GM18520 (cell line): ENCODE measurements around the gene ARHGAP30.

Source experiments
- ATAC-seq: cut with Tn5 transposase; IDR thresholded peaks from one replicate; pipeline ENCODE4 v1.9.1; 2021; ENCODE audit not compliant: unreplicated experiment

ARHGAP30 gene

DNA sequence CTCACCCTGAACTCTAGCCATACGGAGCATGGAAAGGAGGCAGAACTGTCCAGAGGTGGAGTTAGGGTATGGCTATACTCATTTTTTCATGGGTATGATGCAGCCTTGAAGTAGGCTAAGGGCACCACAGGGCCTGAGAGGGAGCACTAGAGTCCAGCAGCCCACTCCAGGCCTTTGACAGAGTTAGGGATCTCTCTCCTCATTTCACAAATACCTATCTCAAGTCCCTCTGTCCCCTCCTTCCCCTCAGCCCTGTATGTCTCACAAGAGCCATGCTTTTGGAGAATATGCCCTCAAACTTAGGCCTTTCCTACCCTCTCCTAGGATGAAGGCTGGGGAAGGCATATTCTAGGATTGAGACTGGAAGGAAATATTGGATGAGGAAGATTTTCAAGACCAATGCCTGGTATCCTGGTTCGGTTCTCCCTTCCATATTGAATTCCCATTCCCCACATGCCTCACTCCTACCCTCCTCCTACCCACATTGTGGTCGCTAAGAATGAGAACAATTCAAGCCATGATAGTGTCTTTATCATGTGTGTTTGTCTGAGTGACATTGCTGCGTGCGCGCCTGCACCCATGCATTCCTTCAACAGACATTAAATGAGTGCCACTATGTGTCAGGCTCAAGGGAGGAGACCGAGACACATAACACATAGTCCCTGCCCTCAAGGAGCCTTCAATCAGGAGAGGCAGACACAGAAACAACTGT, 22.3 kb upstream of the ARHGAP30 start:
- no peak for ATAC-seq

DNA sequence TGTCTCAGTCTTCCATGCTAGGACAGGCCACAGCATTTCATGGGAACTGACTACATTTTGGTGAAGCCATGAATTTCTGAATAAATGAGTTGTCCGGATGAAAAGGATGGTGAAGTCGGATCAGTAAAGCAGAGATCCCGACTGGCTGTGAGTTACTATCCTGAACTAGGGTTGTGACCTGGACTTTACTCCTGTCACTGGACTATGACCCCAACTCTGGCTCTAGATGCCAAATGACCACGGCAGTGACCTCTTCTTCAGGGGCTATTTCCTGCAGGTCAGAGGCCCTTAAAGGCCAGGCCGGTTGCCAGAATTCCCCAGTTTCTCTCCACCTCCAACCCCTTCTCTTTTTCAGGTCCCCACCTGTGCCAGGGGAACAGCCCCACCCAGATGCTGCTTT, 21.4 kb upstream of the ARHGAP30 start:
- ATAC-seq = no peak

DNA sequence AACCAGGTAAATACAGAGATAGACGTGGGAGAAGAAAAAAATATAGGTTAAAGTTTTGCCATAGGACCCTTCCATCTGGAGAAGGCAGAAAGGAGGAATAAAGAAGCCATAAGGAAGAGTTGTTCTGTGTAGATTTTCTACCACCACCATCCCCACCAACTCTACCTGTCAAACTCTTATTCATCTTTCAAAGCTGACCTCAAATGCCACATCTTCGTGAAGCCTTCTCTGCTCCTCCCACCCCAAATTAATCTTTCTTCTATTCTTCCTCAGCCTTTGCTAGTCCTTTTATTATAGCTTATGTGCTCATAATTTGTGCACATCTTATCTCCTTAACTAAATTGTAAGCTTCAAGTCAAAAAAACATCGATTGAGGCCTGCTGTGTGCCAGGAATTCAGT, 20.9 kb upstream of the ARHGAP30 start:
- ATAC-seq = no peak

DNA sequence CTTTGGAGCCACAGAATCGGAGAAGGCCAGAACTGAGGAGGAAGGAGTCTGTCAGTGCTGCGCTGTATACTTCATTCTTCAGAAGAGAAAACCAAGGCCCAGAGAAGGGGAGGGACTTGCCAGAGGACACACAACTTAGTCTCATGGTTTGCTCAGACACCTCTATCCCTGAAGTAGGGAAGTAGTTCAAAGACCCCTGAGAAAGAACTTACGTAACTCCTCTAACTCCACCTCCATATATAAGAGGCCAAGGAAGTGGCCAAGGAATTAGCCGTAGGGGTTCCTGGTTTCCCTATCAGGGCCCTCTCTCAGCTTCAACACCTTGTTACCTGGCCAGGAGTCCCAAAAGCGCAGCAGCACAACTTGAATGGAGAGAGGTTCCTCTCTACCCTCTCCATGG, 20.2 kb upstream of the ARHGAP30 start:
- no peak for ATAC-seq

DNA sequence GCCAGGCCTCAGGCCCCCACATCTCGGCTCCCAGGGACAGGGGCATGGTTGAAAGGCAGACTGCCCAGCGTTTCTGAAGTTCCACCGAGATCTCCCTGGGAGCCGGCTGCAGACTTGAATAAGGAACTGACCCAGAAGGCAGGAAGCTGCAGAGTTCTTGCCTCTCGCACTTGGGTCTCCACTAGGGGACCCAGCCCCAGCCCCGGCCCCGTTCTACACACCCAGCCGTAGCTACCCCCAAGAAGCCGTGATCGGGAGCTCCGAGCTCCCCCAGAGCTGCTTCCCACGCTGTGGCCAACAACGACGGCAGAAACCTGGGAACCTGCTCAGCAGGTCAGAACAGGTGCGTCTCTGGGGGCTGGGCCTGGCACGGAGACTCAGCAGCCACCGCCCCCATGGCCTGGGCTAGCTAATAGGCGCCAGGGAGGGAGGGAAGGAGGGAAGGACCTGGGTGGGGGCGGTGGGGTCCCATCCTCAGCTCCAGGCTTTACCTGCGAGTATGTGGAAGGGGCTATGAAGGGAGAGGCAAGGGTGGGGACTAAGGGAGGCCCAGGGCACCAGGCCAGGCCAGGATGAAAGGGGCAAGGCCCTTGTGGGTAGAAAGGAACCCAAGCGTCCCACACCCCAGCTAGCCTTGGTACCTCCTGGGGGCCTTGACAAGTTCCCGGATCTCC, 19.7 kb upstream of the ARHGAP30 start, which contains the start of gene NECTIN4:
Gene NECTIN4, minus strand, starts transcription at position 308 of the 674 bp plus-strand sequence. Its CDS starts 262 bp downstream, at position 46.
- no peak for ATAC-seq

DNA sequence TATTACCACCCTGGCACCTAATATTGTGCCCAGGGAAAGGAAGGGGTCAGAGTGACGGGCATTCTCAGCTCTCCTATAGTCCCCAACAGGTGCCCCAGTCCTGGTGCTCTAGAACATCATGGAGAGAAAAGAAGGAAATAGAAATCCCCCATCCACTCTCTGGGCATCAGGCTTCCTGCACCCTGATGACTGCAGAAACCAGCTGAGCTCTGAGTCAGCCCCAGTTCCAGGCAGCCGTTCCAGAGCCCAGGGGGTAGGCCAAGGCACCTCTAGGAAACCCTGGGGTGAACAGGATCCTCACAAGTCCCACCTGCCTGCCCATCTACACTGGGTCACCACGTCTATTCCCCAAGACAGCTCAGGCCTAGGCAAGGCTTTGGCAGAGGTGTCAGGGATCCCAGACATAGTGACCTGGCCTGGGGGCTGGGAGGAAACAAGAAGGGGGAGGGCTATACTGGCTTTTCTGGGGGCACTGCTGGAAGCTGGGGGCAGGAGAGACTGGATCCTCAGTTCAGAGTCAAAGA, 19.0 kb upstream of the ARHGAP30 start:
- no peak for ATAC-seq

DNA sequence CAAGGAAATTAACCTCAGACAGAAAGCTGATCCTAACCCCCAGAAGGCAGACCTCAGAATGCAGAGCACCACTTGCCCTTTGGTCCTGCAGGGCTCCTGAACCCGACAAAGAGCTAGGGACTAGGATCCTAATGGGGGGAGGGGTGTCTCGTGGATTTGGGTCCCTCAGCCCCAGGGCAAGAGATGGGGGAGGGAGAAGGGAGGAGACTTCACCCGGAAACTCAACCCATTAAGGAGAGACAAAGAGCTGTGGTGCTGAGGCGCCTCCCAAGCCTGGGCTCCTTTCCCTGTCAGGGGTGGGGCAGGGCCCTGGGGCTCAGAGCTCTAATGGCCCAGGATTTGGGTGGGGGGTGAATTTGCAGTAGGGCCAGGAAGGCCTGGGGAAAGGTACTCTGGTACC, 16.8 kb upstream of the ARHGAP30 start:
- ATAC-seq = no peak

DNA sequence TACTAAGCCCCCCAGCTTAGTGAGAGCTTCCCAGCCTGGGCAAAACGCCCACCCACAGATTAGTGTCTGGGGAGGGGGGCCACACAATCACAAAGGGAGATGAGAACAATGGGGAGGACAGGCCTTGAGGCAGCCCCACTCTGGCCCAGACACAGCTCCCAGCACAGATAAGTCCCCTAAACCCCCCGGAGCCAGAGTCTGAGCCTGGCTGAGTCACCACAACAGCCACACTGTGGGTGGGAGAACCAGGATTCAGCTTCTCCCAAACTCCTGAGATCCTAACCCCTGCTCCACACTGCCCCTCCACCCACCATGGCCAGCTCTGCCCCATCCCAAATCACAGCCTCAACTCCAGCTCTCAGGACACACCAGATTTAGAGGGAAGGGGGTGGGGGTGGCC, 15.5 kb upstream of the ARHGAP30 start:
- no peak for ATAC-seq

DNA sequence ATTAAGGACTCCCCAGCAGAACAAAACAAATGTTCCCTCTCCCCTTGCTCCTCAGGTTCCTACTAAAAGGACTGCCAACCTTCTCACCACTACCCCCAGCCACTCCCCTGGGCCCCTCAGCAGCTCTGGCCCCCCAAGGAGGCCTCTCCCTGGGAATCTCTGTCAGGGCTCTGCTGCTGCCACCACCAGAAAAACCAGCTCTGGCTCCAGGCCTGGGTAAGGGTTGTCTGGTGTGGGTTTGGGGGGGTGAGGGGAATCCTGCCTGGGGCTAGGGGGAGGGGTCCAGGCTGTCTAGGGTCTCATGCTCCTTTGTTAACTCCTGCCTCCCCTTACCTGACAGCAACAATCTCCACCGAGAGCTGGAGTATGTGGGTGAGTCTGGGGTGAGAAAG, 14.9 kb upstream of the ARHGAP30 start:
- ATAC-seq = no peak

DNA sequence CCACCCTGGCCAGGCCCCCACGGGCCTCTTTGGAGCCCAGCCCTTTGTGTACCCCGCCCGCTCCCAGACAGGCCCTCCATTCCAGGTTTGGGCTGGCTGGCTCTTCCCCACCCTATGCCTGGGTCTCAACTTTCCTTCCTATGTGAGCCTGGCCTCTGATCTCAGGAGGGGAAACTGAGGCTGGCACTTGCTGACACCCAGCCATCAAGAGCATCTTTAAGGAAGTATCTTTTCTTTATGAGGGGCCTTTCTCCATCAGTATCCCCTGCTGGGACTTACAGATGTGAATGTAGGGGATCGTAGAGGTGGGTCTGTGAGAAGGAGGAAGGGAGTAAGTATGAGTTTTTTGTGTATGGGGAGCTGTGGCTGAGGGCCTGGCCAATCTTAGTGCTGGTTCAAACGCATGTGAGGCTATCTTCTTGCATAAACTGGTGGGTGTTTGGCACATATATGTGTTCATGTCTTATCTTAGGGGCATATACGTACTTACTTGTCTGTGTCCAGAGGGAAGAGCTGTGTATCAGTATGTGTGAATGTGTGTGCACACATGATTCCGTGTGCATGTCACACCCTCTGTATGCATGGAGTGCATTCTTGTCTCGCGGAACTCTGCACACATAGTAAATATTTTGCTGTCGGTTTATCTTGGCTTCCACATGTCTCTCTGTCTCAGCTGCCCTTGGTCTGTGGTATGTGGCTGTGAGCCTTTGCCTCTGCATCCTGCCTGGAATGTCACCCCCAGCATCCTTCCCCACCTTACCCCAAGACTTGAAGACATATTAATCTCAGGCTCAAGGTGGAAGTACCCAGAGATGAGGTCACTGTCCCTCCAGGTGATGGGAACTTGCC, 14.3 kb upstream of the ARHGAP30 start:
- ATAC-seq = no peak

DNA sequence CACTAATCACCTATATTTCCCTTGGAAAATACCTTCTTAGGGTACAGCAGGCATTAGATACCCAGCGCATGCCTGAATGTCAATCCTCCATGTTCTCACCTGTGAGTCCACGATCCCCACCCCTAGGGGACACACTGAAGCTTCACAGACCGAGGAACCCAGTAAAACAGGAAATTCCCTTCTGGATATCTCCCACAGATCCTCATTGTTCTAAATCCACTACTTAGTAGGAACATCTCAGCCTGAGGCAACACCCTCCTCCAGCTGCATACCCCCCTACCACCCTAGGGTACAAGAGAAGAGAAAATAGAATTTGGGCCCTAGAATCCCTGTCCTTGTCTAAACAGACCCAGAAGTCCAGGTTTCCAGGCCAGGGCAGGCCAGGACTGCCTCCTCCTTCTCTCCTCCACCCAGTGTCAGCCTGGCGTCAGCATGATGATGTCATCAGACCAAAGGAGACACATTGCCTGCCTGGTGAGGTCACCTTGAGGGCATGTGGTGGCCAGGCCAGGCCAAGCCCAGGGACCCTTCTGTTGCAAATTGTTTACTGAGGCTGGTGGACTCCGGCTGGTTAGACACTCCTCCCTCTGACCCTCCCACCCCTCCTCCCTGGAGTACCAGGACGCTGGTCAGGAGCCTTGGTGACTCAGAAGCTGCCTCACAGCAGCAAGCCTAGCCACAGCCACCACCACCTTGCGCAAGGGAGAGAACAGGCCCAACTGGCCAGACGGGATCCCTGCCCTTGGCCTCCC, 13.5 kb upstream of the ARHGAP30 start:
- ATAC-seq = no peak

DNA sequence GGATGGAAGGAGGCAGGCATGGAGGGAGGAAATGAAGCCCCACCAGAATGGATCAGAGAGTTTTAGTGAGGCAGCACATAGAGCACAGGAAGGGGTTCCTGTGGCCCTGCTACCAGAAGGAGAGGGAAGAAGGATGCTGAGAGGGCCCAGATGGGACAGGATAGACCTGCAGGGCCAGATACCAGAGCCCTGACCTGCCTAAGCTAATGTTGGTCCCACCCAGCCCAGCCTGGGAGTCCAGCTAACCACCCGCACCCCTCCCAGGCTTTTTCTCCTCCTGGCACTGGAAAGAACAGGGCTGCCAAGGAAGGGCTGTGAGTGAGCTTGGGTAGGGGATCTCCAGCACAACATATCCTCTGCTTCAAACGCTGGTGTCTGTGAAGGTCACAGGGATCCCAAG, 12.8 kb upstream of the ARHGAP30 start:
- no peak for ATAC-seq

DNA sequence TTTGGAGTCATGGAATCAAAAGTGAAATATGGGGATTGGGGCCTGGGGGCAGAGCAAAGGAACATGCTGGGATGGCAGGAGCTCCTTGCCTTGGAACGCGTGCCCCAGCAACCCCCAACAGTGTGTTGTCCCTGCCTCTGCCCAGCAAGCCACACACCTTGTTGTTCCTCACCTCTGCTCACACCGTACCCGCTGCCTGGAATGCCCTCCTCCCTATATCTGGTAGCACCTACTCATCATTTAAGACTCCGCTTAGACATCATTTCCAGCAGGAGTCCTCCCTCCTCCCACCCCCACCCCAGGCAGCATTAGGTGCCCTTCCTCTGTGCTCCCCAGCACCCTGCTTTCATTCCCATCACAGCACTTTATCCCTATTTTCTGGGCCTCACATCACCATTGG, 11.8 kb upstream of the ARHGAP30 start:
- no peak for ATAC-seq

DNA sequence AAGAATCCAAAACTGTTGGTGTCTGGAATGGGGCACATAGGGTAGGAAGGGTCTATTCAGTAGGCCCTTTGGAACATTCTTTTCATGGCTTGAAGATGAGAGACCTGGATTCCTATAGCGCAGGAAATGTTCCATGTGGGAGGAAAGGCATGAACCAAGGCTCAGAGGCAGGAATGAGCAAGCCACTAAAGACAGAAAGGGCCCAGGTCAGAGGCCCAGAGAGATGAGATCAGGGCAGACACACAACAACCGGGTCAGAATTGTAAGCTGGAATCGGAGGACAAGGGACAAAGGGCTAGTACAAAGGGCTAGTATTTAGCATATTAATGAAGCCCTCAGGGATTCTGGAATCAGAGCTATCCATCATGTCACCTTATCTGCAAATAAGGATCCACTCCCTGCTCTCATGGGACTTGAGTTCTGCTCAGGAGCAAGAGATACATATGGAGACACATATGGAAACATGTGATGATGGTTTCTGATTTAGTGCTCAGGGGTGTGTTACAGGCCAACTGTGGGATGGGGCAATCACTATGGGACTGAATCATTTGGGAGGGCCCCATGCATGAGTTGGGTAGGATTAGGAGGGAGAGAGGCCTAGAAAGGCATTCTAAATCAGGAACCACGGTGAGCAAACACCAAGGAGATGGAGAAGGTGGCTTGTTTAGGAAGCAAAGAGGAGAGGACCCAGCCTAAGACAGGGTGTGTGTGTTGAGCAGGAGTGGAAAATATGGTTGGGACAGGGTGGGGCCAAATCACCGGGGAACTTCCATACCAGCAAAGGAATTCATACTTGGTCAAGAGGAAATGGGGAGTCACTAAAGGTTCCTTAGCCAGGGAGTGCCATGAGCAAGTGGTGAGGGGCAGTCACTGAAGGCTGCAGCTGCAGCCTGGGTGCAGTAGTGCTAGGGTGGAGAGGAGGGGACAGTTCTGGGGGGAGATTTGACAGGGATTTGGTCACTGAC, 11.0 kb upstream of the ARHGAP30 start:
- no peak for ATAC-seq

DNA sequence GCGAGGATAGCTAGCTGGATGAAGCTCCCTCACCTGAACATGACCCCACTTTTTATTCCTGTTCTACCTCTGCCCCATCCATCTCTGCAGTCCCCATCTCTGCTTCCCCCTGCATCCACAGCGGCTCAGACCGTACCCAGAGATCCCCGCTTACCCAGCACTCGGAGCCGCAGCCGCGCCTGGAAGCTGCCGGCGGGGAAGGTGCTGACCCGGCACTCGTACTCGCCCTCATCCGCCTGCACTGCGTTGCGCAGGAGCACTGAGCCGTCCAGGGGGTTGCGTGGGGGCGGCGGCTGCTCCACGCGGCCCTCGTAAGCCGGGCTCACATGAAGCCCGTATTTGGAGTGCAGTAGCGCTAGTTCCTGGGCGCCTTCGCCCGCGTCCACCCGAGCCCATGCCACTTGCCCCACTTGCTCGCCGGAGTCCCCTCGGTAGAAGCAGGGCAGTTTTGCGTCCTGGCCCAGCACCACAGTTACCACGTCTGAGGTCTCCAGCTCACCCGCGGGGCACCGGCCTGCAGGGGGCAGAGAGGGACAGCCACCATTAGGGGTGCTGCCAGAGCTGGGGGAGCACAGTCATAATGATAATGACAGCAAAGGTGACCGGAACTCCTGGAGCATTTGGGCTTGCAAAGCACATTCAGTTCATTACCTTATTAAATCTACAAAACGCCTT, 9.9 kb upstream of the ARHGAP30 start:
- no peak for ATAC-seq

DNA sequence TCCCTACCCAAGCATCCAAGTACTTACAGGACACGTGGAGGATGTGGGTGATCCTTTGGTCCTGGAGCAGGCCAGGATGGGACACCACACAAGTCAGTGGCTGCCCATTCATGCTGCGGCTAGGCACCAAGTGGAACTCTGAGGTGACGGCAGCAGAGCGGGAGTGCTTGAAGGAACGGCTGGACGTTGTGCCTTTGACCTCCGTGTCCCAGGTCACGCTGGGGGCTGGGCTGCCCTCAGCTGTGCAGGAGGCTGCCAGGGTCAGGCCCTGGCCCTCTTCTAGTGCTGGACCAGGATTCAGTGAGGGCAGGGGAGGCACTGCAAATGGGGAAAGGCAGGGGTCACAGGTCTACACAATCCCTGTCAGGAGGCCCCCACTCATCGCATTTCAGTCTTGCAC, 7.7 kb upstream of the ARHGAP30 start:
- no peak for ATAC-seq

DNA sequence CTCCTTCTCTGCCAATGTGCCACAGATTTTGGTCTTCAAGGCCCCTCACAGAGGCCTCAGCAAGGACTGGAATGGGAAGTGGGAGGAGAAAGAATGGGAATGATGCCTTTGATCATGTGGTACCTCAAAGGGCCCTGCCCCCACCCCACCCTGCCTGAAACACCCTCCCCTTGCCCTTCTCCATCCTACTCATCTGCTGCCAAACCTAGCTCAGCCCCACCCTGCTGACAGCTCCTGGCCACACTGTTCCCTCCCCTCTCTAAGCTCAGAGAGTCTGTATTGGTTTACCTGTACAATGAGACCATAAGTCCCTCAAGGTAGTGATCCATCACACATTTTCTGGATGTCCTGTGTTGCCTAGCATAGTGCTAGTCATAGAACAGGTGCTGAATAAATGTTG, 6.7 kb upstream of the ARHGAP30 start:
- ATAC-seq = no peak

DNA sequence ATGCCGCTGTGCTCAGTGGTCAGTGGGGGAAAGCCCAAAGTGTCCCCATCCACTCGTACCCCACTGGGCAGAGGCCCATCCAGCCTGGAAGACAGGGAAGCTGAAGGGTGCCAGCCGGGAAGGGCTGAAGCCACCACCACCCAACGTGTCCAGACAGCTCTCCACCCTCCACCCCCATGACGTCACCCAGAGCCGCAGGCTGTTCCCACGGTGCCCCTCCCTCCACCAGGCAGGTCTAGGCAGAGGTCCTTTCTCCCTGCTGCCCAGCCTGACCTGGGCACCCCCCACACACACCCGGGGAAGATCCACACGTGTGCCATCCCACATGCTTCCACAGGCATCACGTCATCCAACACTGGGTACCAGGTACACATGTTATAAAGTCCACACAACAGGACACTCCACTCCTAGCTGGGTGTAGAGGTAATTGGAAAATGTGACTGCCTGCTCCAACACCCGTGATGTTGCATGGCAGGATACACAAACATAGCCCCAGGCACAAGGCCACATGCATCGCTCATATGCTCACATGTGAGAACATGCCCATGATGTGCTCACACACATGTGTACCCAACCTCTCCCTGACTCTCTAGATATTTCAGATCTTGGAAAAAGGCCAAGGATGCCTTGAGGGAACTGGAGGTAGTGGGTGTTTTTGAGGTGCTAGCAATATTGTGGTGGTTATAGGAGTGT, 5.1 kb upstream of the ARHGAP30 start:
- ATAC-seq = no peak
